PC-3 (cell line): ENCODE measurements around the gene MAP2K5. TPM values are rescaled to one million over a fixed set of nuclear protein-coding genes. Genes with fewer than 3 reads are reported as not detected.

ENCODE experiments used
- ATAC-seq: fragments of 200-7000 bp; cut with Tn5 transposase; 2 replicates; pipeline ENCODE4 v1.9.1; 2020; ENCODE audit warnings: mild to moderate bottlenecking, moderate library complexity
- BruUV-seq: library from RNA; stranded (reverse); fragments of 400-500 nt; replicated peaks from 2 replicates; lab custom pipeline; 2021; lab: Mats Ljungman, UMichigan
- CTCF ChIA-PET: fragments of 300-600 bp; sonication (Branson Sonifier 250); formaldehyde crosslinking; loops from one replicate; lab custom pipeline; 2022; ENCODE audit warnings: antibody characterized with exemption; lab: Charles Lee
- POLR2A ChIA-PET: fragments of 300-600 bp; sonication (Branson Sonifier 250); formaldehyde crosslinking; loops from one replicate; lab custom pipeline; 2022; ENCODE audit warnings: antibody characterized with exemption; ENCODE audit not compliant: unreplicated experiment; lab: Charles Lee
- DNase-seq: peaks from one replicate; pipeline ENCODE4 v3.0.0-alpha.2; 2015
- H2AFZ ChIP-seq: fragments of 300-600 bp; sonication (generic); 2 replicates; pipeline ENCODE4 v1.6.0; 2016; ENCODE audit warnings: antibody characterized with exemption, low read length
- H3F3A ChIP-seq: fragments of 300-600 bp; sonication (generic); one replicate; pipeline ENCODE4 v1.6.0; 2017; ENCODE audit warnings: antibody characterized with exemption, low read length, control low read depth, mild to moderate bottlenecking; ENCODE audit not compliant: unreplicated experiment
- H3K27ac ChIP-seq: fragments of 300-600 bp; sonication (generic); 2 replicates; pipeline ENCODE4 v1.5.1; 2016; ENCODE audit warnings: mild to moderate bottlenecking, low read length
- H3K27me3 ChIP-seq: fragments of 300-600 bp; sonication (generic); 2 replicates; pipeline ENCODE4 v1.6.1; 2016; ENCODE audit warnings: low read length, mixed read lengths
- H3K36me3 ChIP-seq: fragments of 300-600 bp; sonication (generic); 2 replicates; pipeline ENCODE4 v1.6.1; 2016; ENCODE audit warnings: low read depth, mixed run types, low read length, mixed read lengths
- H3K4me1 ChIP-seq: fragments of 300-600 bp; sonication (generic); 2 replicates; pipeline ENCODE4 v1.5.1; 2016; ENCODE audit warnings: low read length; ENCODE audit not compliant: insufficient read depth
- H3K4me2 ChIP-seq: fragments of 300-600 bp; sonication (generic); 2 replicates; pipeline ENCODE4 v1.6.0; 2016; ENCODE audit warnings: low read length
- H3K4me3 ChIP-seq: fragments of 300-600 bp; sonication (generic); 2 replicates; pipeline ENCODE4 v1.5.1; 2016; ENCODE audit warnings: mild to moderate bottlenecking, low read length, mixed read lengths
- H3K79me2 ChIP-seq: fragments of 300-600 bp; sonication (generic); 2 replicates; pipeline ENCODE4 v1.6.1; 2017; ENCODE audit warnings: low read length, mixed read lengths
- H3K9ac ChIP-seq: fragments of 300-600 bp; sonication (generic); 2 replicates; pipeline ENCODE4 v1.6.0; 2016; ENCODE audit warnings: mild to moderate bottlenecking, low read length
- H3K9me2 ChIP-seq: fragments of 300-600 bp; sonication (generic); replicated peaks from 2 replicates; pipeline ENCODE4 v1.6.1; 2016; ENCODE audit warnings: mixed run types, low read length, mixed read lengths
- H3K9me3 ChIP-seq: fragments of 300-600 bp; sonication (generic); 2 replicates; pipeline ENCODE4 v1.6.1; 2016; ENCODE audit warnings: low read length, mixed read lengths
- H4K20me1 ChIP-seq: fragments of 300-600 bp; sonication (generic); 2 replicates; pipeline ENCODE4 v1.6.1; 2016; ENCODE audit warnings: low read length, mixed read lengths
- EZH2 ChIP-seq: fragments of 300-600 bp; sonication (generic); IDR thresholded peaks from one replicate; pipeline ENCODE4 v1.6.1; 2017; ENCODE audit warnings: antibody characterized with exemption, mild to moderate bottlenecking, low read length; ENCODE audit not compliant: unreplicated experiment
- EZH2phosphoT487 ChIP-seq: fragments of 300-600 bp; sonication (generic); IDR thresholded peaks from 2 replicates; pipeline ENCODE4 v1.6.1; 2018; ENCODE audit warnings: mild to moderate bottlenecking, antibody characterized with exemption, low read length, borderline replicate concordance
- intact Hi-C: fragments of 100-400 bp; cut with micrococcal nuclease; formaldehyde crosslinking; loops from 2 replicates; pipeline ENCODE4 v1.9.0; 2023
- total RNA-seq: library from RNA; depleted of rRNA; stranded (reverse); fragments of >200 nt; gene quantifications from 2 replicates; pipeline ENCODE4 v1.2.3, GENCODE V29; 2014
- TF ChIP-seq, protein P1 (sequence below): fragments of 300-600 bp; sonication (generic); conservative IDR thresholded peaks from 2 replicates; pipeline ENCODE4 v1.5.1; 2017; ENCODE audit warnings: antibody characterized with exemption, low read depth, mild to moderate bottlenecking, low read length

The MAP2K5 gene
- total RNA-seq, 1 experiment from 2014 or later, result 5.5 TPM

DNA sequence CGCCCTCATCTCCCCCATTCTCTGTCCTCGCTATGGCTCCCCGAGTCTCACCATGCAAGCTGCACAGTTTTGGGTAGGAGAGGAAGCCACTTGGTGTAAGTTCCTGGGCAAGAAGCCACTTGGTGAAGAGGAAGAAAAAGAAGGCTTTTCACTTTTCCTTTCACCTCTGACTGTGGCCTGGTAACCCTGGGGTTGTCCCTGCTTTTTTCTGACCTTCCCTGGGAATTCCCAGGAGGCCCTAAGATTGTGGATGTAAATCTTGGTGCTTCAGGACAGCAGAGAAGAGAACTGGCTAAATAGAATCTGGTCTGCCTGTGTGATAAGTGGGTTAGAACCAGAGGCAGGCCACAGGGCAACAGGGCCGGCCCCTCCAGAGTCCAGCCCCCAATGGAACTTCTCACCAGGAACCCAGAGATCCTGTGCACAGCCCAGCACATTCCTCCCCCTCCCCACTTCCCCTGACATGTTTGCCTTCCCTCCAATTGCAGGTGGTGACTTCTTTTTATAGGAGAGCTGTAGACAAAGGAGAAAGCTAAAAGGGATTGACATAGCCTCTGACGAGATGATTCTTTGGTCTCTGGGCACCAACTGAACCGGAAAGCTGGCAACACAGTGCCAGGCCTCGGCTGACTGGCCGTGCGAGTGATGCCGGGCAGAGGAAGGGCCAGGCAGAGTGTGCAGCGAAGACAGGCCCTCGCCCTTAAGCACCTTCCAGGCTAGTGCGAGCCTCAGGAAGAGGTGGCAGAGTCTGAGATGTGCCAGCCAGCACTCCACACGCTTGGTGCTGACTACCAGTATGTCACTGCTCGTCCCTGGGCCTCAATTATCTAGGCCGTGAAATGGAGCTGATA lies 263.4 kb downstream of the MAP2K5 start:
- no peak for DNase-seq
- TF ChIP-seq, protein P1, sequence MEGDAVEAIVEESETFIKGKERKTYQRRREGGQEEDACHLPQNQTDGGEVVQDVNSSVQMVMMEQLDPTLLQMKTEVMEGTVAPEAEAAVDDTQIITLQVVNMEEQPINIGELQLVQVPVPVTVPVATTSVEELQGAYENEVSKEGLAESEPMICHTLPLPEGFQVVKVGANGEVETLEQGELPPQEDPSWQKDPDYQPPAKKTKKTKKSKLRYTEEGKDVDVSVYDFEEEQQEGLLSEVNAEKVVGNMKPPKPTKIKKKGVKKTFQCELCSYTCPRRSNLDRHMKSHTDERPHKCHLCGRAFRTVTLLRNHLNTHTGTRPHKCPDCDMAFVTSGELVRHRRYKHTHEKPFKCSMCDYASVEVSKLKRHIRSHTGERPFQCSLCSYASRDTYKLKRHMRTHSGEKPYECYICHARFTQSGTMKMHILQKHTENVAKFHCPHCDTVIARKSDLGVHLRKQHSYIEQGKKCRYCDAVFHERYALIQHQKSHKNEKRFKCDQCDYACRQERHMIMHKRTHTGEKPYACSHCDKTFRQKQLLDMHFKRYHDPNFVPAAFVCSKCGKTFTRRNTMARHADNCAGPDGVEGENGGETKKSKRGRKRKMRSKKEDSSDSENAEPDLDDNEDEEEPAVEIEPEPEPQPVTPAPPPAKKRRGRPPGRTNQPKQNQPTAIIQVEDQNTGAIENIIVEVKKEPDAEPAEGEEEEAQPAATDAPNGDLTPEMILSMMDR, result no peak
- no peak for TF ChIP-seq EZH2phosphoT487
- TF ChIP-seq EZH2, result no peak
- Histone ChIP-seq H3K79me2 (no peaks in the 10 kb centered on the region), H3K27me3 (no peaks in the 10 kb centered on the region), H3K9me2 (no peaks in the 10 kb centered on the region), H4K20me1 (no peaks in the 10 kb centered on the region), H3K9me3 (no peaks in the 10 kb centered on the region), H3K4me3 (no peak overlapping the region), H3K4me2 (no peak overlapping the region), H3F3A (no peaks in the 10 kb centered on the region), H2AFZ (no peak overlapping the region), H3K36me3 (no peaks in the 10 kb centered on the region), H3K4me1 (no peaks in the 10 kb centered on the region), H3K9ac (no peak overlapping the region), H3K27ac (no peak overlapping the region)
- ChIA-PET CTCF (no interaction called here), POLR2A (no interaction called here)
- BruUV-seq, result no TSS peak
- ATAC-seq, result no peak; the same call in 1 of the 2 replicates
- intact Hi-C loops, result no loop called here

DNA sequence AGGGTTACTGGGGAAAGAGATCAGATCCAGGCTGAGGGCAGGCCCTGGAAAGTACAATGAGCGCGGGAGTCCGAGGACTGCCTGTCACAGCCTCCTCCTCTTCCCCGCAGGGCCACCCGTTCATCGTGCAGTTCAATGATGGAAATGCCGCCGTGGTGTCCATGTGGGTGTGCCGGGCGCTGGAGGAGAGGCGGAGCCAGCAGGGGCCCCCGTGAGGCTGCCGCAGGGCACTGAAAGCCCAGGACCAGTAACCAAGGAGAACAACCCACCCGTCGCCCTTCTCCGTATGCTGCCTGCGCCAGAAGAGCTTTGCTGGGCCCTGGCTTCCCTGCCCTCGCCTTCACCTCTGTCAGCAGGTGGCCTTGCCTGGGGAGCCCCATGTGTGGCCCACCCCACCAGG lies 264.0 kb downstream of the MAP2K5 start:
- Histone ChIP-seq H4K20me1 (no peaks in the 10 kb centered on the region), H3K4me3 (no peak overlapping the region), H3K36me3 (no peaks in the 10 kb centered on the region), H3K4me2 (no peak overlapping the region), H3K27me3 (no peaks in the 10 kb centered on the region), H3K4me1 (no peaks in the 10 kb centered on the region), H2AFZ (no peak overlapping the region), H3K9me3 (no peaks in the 10 kb centered on the region), H3K27ac (no peak overlapping the region), H3K9me2 (no peaks in the 10 kb centered on the region), H3K79me2 (no peaks in the 10 kb centered on the region), H3K9ac (no peak overlapping the region), H3F3A (no peaks in the 10 kb centered on the region)
- intact Hi-C loops, result no loop called here
- no TSS peak for BruUV-seq
- TF ChIP-seq EZH2 (no peak), EZH2phosphoT487 (no peak)
- TF ChIP-seq, protein P1, result no peak
- CTCF ChIA-PET, result no interaction called here
- POLR2A ChIA-PET, result no interaction called here
- no peak for DNase-seq
- ATAC-seq, result no peak

DNA sequence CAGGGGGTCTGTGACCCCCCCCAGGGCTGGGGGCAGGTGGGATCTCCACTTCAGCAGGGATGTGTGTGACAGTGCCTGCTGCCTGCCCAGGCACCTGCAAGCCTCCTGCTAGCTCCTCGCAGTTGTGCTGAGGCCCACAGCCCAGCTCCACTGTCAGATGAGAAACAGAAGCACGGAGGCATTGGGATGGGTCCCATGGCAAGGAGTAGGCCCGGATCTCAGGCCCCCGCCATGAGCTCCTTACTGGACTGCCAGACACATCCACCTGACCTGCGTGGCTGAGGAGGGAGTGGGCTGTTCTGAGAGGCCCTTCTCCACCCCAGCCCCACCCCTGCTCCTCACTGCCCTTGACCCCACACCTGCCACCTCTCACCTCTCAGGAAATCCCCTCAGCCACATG lies 264.6 kb downstream of the MAP2K5 start:
- Histone ChIP-seq H3K9me3 (no peaks in the 10 kb centered on the region), H3K36me3 (no peaks in the 10 kb centered on the region), H3K4me1 (no peaks in the 10 kb centered on the region), H3K9me2 (no peaks in the 10 kb centered on the region), H3K79me2 (no peaks in the 10 kb centered on the region), H3K9ac (no peak overlapping the region), H3K27ac (no peak overlapping the region), H3F3A (no peaks in the 10 kb centered on the region), H3K4me2 (no peak overlapping the region), H3K27me3 (no peaks in the 10 kb centered on the region), H3K4me3 (no peak overlapping the region), H4K20me1 (no peaks in the 10 kb centered on the region), H2AFZ (no peak overlapping the region)
- no peak for TF ChIP-seq EZH2
- TF ChIP-seq, protein P1, result no peak
- no peak for TF ChIP-seq EZH2phosphoT487
- intact Hi-C loops, result no loop called here
- ATAC-seq, result no peak
- ChIA-PET POLR2A (no interaction called here), CTCF (no interaction called here)
- no TSS peak for BruUV-seq
- DNase-seq, result no peak
